ENCODE results near the gene SMAD1. TPM values are rescaled to one million over a fixed set of nuclear protein-coding genes. Genes with fewer than 3 reads are reported as not detected.

SMAD1 gene
- total and polyA plus RNA-seq, 8 donors: 2.6 to 19.3 (median 14.0) TPM

- no peak overlapping the region for H3K27ac ChIP-seq
- WGBS, 2 donors: 89 to 93% methylated on average over 9 of the region's 9 CpGs
- ATAC-seq (no peak), FAIRE-seq (no peak), DNase-seq (no peak)
- H3K4me3 ChIP-seq: no peak overlapping the region
- no peaks in the 10 kb centered on the region for H3K27me3 ChIP-seq
- TF ChIP-seq CTCF (IDR thresholded peaks at IDR 0.05): no peak
- intact Hi-C loops (cut with DNase I): loop anchor here in 1 of 3 donors (10.0 kb wide), 1 partner anchor 60 kb away; no protein-coding TSS in a partner anchor
- no peaks in the 10 kb centered on the region for H3K9me3 ChIP-seq
- H3K4me1 ChIP-seq: peaks cover 9 to 42% (median 30%) of the 10 kb centered on the region in 3 donors
- no peaks in the 10 kb centered on the region for H3K36me3 ChIP-seq
Measured at GRCh38 chr4:145485120-145485519, 3.5 kb downstream of the SMAD1 start.

DNA sequence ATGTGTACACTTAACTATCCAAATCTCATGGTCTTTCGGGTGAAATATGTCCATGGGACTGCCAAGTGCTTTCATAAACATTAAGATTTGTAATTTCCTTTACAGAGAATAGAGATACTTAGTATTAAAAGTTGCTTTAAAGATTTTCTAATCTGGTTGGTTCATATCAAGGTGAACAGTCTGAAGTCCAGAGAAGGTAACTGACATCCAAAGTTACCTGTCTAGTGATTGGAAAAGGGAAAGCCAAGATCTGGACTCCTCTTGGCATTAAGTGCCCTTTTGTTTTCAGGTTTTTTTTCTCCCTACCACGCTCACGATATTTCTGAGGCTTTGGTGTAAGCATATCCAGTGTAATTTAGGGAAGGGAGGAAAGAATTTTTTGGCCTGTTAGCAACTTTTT, 5.0 kb downstream of the SMAD1 start:
- TF ChIP-seq CTCF (IDR thresholded peaks at IDR 0.05): no peak
- intact Hi-C loops (cut with DNase I): loop anchor here in 1 of 3 donors (10.0 kb wide), 1 partner anchor 58 kb away; no protein-coding TSS in a partner anchor

GRCh38 chr4:145487631-145488030, 6.0 kb downstream of the SMAD1 start:
- FAIRE-seq: no peak

More for the DNA sequence above, 5.0 kb downstream of the SMAD1 start:
- H3K4me1 ChIP-seq: peaks cover 9 to 37% (median 30%) of the 10 kb centered on the region in 3 donors
- FAIRE-seq (no peak), ATAC-seq (no peak), DNase-seq (no peak)
- no peaks in the 10 kb centered on the region for H3K36me3 ChIP-seq
- WGBS, 2 donors: 14 to 18% methylated on average over 3 of the region's 3 CpGs
- H3K27me3 ChIP-seq: no peaks in the 10 kb centered on the region
- no peaks in the 10 kb centered on the region for H3K9me3 ChIP-seq
- H3K27ac ChIP-seq: no peak overlapping the region
- no peak overlapping the region for H3K4me3 ChIP-seq

GRCh38 chr4:145488310-145488709, 6.7 kb downstream of the SMAD1 start:
- FAIRE-seq: no peak
- no peak for TF ChIP-seq CTCF (IDR thresholded peaks at IDR 0.05)
- H3K27ac ChIP-seq: no peak overlapping the region

More at GRCh38 chr4:145487631-145488030, 6.0 kb downstream of the SMAD1 start:
- Histone ChIP-seq H3K27ac (no peak overlapping the region), H3K4me3 (no peak overlapping the region), H3K4me1 (peaks cover 9 to 37% (median 30%) of the 10 kb centered on the region in 3 donors), H3K27me3 (no peaks in the 10 kb centered on the region), H3K36me3 (no peaks in the 10 kb centered on the region), H3K9me3 (no peaks in the 10 kb centered on the region)
- DNase-seq (no peak), ATAC-seq (no peak)
- WGBS, 2 donors: 78 to 89% methylated on average over 3 of the region's 3 CpGs
- no peak for TF ChIP-seq CTCF (IDR thresholded peaks at IDR 0.05)
- intact Hi-C loops (cut with DNase I): loop anchor here in 1 of 3 donors (10.0 kb wide), 1 partner anchor 57 kb away; no protein-coding TSS in a partner anchor

GRCh38 chr4:145489556-145489955, 7.9 kb downstream of the SMAD1 start:
- no peak for FAIRE-seq
- H3K27me3 ChIP-seq: no peaks in the 10 kb centered on the region
- no peak overlapping the region for H3K4me3 ChIP-seq
- intact Hi-C loops (cut with DNase I): loop anchor here in 1 of 3 donors (10.0 kb wide), 1 partner anchor 55 kb away; no protein-coding TSS in a partner anchor
- no peak for TF ChIP-seq CTCF (IDR thresholded peaks at IDR 0.05)
- ATAC-seq: no peak
- H3K36me3 ChIP-seq: no peaks in the 10 kb centered on the region
- peaks cover 0 to 26% (median 18%) of the 10 kb centered on the region in 3 donors for H3K4me1 ChIP-seq
- no peaks in the 10 kb centered on the region for H3K9me3 ChIP-seq
- no peak overlapping the region for H3K27ac ChIP-seq
- 89 to 91% methylated on average over 3 of the region's 3 CpGs for WGBS, 2 donors
- no peak for DNase-seq

More at GRCh38 chr4:145488310-145488709, 6.7 kb downstream of the SMAD1 start:
- no peaks in the 10 kb centered on the region for H3K36me3 ChIP-seq
- peaks cover 9 to 37% (median 30%) of the 10 kb centered on the region in 3 donors for H3K4me1 ChIP-seq
- intact Hi-C loops (cut with DNase I): loop anchor here in 1 of 3 donors (10.0 kb wide), 1 partner anchor 56 kb away; no protein-coding TSS in a partner anchor
- no peak for DNase-seq
- H3K4me3 ChIP-seq: no peak overlapping the region
- no peaks in the 10 kb centered on the region for H3K9me3 ChIP-seq
- 62 to 63% methylated on average over 2 of the region's 2 CpGs for WGBS, 2 donors
- no peak for ATAC-seq
- H3K27me3 ChIP-seq: no peaks in the 10 kb centered on the region

All from pancreas (tissue), 10 donors.